Measurements from ENCODE around the gene DPP9. TPM values are rescaled to one million over a fixed set of nuclear protein-coding genes. Genes with fewer than 3 reads are reported as not detected.

DPP9 gene
- total and polyA plus RNA-seq, 2 of the 13 experiments (the other 11 are each of a cell fraction or from before 2014, with no cell fraction given) = 8.4 to 25.8 TPM

DNA sequence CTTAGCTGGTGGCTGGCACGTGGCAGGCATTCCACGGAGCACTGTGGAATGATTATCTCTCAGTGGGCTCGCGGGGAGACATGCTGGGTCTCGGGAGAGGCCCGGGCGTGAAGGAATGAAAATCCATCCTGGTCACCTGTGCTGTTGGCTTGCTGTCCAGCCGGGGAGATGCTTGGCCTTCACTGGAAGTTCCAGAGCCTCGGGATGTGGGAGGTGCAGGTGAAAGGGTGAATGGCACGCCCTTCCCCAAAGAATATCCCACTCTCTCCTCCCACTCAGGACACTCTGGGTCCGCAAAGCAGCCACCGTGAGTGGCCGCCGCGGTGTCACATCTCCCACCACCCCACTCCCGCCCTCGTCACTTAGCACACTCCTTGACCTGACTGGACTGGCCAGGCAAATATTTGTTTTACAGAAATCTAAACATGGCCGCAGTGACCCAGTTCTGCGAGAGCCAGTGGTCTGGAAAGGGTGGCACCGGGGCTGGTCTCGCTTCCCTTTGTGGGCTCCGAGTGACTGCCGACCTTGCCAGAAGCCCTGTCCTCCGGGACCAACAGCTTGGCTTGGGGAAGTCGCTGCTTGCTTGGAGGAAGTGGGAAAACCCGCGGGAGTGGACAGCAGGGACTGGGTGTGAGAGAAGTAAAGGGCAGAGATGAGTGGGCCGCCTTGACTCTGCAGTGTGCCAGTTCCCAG, 8.0 kb downstream of the DPP9 start (continued):
- TF ChIP-seq, protein P1, sequence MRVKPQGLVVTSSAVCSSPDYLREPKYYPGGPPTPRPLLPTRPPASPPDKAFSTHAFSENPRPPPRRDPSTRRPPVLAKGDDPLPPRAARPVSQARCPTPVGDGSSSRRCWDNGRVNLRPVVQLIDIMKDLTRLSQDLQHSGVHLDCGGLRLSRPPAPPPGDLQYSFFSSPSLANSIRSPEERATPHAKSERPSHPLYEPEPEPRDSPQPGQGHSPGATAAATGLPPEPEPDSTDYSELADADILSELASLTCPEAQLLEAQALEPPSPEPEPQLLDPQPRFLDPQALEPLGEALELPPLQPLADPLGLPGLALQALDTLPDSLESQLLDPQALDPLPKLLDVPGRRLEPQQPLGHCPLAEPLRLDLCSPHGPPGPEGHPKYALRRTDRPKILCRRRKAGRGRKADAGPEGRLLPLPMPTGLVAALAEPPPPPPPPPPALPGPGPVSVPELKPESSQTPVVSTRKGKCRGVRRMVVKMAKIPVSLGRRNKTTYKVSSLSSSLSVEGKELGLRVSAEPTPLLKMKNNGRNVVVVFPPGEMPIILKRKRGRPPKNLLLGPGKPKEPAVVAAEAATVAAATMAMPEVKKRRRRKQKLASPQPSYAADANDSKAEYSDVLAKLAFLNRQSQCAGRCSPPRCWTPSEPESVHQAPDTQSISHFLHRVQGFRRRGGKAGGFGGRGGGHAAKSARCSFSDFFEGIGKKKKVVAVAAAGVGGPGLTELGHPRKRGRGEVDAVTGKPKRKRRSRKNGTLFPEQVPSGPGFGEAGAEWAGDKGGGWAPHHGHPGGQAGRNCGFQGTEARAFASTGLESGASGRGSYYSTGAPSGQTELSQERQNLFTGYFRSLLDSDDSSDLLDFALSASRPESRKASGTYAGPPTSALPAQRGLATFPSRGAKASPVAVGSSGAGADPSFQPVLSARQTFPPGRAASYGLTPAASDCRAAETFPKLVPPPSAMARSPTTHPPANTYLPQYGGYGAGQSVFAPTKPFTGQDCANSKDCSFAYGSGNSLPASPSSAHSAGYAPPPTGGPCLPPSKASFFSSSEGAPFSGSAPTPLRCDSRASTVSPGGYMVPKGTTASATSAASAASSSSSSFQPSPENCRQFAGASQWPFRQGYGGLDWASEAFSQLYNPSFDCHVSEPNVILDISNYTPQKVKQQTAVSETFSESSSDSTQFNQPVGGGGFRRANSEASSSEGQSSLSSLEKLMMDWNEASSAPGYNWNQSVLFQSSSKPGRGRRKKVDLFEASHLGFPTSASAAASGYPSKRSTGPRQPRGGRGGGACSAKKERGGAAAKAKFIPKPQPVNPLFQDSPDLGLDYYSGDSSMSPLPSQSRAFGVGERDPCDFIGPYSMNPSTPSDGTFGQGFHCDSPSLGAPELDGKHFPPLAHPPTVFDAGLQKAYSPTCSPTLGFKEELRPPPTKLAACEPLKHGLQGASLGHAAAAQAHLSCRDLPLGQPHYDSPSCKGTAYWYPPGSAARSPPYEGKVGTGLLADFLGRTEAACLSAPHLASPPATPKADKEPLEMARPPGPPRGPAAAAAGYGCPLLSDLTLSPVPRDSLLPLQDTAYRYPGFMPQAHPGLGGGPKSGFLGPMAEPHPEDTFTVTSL (CRISPR knock-in tag; IDR thresholded peaks at IDR 0.05; ENCODE audit: borderline replicate concordance) = peak; percentile 67; the same call in 1 of the 2 replicates
- TF ChIP-seq MEIS2 (CRISPR knock-in tag; IDR thresholded peaks at IDR 0.05) = 0 out of 2 replicates have a peak, but pooled peaks have one; percentile 50
- TF ChIP-seq LCORL (IDR thresholded peaks at IDR 0.05) = no peak
- peak; percentile 73 for TF ChIP-seq LCORL (CRISPR knock-in tag; IDR thresholded peaks at IDR 0.05)
- no peak for TF ChIP-seq ZFP37 (CRISPR knock-in tag; IDR thresholded peaks at IDR 0.05; ENCODE audit: borderline replicate concordance)
- TF ChIP-seq MTF1 (CRISPR knock-in tag; IDR thresholded peaks at IDR 0.05) = no peak
- TF ChIP-seq KDM5A (IDR thresholded peaks at IDR 0.05; ENCODE audit: borderline replicate concordance, low read length) = no peak
- TF ChIP-seq, protein P2, sequence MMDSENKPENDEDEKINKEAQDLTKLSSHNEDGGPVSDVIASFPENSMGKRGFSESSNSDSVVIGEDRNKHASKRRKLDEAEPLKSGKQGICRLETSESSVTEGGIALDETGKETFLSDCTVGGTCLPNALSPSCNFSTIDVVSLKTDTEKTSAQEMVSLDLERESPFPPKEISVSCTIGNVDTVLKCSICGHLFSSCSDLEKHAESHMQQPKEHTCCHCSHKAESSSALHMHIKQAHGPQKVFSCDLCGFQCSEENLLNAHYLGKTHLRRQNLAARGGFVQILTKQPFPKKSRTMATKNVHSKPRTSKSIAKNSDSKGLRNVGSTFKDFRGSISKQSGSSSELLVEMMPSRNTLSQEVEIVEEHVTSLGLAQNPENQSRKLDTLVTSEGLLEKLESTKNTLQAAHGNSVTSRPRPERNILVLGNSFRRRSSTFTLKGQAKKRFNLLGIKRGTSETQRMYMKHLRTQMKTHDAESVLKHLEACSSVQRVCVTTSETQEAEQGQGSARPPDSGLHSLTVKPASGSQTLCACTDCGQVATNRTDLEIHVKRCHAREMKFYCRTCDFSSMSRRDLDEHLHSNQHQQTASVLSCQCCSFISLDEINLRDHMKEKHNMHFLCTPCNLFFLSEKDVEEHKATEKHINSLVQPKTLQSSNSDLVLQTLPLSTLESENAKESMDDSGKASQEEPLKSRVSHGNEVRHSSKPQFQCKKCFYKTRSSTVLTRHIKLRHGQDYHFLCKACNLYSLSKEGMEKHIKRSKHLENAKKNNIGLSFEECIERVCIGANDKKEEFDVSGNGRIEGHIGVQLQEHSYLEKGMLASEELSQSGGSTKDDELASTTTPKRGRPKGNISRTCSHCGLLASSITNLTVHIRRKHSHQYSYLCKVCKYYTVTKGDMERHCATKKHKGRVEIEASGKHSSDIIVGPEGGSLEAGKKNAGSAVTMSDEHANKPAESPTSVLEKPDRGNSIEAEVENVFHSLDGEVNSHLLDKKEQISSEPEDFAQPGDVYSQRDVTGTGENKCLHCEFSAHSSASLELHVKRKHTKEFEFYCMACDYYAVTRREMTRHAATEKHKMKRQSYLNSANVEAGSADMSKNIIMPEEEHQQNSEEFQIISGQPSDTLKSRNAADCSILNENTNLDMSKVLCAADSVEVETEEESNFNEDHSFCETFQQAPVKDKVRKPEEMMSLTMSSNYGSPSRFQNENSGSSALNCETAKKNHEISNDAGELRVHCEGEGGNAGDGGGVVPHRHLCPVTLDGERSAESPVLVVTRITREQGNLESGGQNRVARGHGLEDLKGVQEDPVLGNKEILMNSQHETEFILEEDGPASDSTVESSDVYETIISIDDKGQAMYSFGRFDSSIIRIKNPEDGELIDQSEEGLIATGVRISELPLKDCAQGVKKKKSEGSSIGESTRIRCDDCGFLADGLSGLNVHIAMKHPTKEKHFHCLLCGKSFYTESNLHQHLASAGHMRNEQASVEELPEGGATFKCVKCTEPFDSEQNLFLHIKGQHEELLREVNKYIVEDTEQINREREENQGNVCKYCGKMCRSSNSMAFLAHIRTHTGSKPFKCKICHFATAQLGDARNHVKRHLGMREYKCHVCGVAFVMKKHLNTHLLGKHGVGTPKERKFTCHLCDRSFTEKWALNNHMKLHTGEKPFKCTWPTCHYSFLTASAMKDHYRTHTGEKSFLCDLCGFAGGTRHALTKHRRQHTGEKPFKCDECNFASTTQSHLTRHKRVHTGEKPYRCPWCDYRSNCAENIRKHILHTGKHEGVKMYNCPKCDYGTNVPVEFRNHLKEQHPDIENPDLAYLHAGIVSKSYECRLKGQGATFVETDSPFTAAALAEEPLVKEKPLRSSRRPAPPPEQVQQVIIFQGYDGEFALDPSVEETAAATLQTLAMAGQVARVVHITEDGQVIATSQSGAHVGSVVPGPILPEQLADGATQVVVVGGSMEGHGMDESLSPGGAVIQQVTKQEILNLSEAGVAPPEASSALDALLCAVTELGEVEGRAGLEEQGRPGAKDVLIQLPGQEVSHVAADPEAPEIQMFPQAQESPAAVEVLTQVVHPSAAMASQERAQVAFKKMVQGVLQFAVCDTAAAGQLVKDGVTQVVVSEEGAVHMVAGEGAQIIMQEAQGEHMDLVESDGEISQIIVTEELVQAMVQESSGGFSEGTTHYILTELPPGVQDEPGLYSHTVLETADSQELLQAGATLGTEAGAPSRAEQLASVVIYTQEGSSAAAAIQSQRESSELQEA (CRISPR knock-in tag; IDR thresholded peaks at IDR 0.05; ENCODE audit: not compliant biosample characterization) = no peak
- peak in 1 of 2 experiments; percentile 72; a peak in 2 of 4 replicates for TF ChIP-seq EP300 (IDR thresholded peaks at IDR 0.05; ENCODE audit: low read depth in 2 of 2, low read length in 2 of 2)
- no peak for TF ChIP-seq EP300 (CRISPR knock-in tag; IDR thresholded peaks at IDR 0.05; ENCODE audit: borderline replicate concordance)
- no peak for TF ChIP-seq SRF (IDR thresholded peaks at IDR 0.05; ENCODE audit: low read depth, low read length)
